Fibroblast of the aortic adventitia (primary cell): ENCODE measurements around the gene NSDHL. TPM values are rescaled to one million over a fixed set of nuclear protein-coding genes. Genes with fewer than 3 reads are reported as not detected.

Source experiments
- DNase-seq: peaks from one replicate; pipeline ENCODE4 v3.0.0-alpha.2; 2010; ENCODE audit warnings: low read depth
- H3K4me3 ChIP-seq: 2 replicates; pipeline ENCODE4 v1.5.1; 2011; ENCODE audit warnings: low read depth, mild to moderate bottlenecking, control low read depth, low read length, moderate library complexity
- total RNA-seq: library from RNA; depleted of rRNA; stranded (reverse); fragments of >200 nt; gene quantifications from 2 replicates; pipeline ENCODE4 v1.2.3, GENCODE V29; 2012; ENCODE audit warnings: low replicate concordance
- TF ChIP-seq, protein P1 (sequence below): IDR thresholded peaks from 2 replicates; pipeline ENCODE4 v1.5.1; 2011; ENCODE audit warnings: mild to moderate bottlenecking, low read length, control low read depth, inconsistent platforms; ENCODE audit not compliant: insufficient read depth

Gene NSDHL
- total RNA-seq, 1 donor: 11.7 TPM

DNA sequence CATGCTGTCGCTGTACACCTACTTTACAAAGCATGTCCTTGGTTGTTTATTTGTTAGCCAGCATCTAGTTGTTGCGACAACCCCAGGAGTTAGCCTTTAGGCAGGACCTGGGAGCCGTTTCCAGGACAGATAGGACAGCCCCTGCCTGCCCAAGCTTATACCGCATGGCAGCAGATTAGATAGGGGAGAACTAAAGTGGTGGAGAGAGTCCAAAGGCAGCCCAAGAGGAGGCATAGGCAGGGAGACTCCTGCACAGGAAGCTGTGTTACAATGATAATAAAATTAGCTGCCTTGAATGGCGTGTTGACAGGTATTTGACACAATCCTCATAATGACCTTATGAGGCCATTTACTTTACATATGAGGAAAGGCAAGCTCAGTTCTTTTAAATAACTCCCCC is 13.0 kb downstream of the NSDHL start:
- H3K4me3 ChIP-seq: no peak overlapping the region
- TF ChIP-seq, protein P1, sequence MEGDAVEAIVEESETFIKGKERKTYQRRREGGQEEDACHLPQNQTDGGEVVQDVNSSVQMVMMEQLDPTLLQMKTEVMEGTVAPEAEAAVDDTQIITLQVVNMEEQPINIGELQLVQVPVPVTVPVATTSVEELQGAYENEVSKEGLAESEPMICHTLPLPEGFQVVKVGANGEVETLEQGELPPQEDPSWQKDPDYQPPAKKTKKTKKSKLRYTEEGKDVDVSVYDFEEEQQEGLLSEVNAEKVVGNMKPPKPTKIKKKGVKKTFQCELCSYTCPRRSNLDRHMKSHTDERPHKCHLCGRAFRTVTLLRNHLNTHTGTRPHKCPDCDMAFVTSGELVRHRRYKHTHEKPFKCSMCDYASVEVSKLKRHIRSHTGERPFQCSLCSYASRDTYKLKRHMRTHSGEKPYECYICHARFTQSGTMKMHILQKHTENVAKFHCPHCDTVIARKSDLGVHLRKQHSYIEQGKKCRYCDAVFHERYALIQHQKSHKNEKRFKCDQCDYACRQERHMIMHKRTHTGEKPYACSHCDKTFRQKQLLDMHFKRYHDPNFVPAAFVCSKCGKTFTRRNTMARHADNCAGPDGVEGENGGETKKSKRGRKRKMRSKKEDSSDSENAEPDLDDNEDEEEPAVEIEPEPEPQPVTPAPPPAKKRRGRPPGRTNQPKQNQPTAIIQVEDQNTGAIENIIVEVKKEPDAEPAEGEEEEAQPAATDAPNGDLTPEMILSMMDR: no peak
- DNase-seq: no peak

DNA sequence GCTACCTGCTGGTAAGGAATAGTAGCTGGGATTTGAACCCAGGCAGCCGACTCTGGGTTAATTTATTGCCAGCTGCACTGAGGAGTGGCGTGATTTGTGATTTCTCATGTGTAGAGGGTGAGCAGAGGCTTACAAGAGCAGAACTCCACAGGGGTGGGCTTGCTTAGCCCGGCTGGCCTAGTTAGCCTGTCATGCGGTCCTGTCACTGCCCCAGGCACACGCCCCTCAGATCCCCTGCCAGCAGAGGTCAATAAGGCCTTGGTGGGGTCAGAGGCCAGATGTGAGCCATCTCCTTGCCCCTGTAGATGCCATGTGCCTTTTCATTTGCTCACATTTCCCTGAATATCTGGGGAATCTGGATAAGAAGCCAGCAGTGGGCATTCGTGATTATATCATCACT is 13.4 kb downstream of the NSDHL start:
- TF ChIP-seq, protein P1: no peak
- DNase-seq: no peak
- H3K4me3 ChIP-seq: no peak overlapping the region

DNA sequence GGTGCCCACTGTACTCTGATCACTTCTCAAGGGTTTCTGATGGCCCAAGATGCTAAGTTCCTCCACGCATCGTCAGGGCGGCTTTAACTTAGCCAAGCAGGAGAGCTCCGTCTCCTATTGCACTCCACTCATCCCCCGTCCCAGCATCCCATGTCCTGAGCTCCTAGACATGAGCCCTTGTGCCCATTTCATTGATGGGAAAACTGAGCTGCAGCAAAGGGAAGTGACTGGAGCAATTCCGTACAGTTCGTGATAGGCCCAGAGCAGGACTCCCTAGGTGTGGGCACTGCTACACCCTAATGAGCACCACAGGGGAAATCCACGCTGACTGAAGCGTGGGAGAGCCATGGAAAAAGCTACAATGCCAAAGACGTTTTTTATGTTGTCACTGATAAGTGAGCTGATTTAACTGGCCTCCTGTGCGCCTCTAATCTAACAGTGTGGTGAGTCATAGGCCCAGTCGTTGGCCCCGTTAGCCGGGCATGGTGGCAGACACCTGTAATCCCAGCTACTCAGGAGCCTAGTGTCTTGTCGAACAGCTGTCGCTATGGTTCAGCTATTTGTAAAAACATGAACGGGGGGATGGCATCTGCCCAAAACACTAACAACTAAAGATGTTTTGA is 14.9 kb downstream of the NSDHL start:
- no peak for DNase-seq
- TF ChIP-seq, protein P1: no peak
- H3K4me3 ChIP-seq: no peak overlapping the region

DNA sequence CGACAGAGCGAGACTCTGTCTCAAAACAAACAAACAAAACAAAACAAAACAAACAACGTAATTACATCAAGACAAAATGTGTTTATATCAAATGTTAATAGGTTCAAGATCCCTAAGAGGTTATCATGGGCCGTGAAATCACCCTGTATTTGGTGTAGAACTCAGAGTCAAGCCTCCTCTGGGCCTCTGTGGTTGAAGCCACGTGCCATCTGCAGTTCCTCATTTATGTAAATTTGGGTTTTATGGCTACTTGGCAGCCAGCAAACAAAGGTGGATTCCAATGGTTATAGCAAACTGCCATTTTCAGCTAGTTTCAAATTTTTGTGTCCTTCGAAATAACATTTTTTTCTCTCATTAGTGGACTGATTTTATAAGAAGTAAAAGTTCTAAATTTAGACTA is 16.4 kb downstream of the NSDHL start:
- no peak for DNase-seq
- no peak overlapping the region for H3K4me3 ChIP-seq
- TF ChIP-seq, protein P1: no peak

DNA sequence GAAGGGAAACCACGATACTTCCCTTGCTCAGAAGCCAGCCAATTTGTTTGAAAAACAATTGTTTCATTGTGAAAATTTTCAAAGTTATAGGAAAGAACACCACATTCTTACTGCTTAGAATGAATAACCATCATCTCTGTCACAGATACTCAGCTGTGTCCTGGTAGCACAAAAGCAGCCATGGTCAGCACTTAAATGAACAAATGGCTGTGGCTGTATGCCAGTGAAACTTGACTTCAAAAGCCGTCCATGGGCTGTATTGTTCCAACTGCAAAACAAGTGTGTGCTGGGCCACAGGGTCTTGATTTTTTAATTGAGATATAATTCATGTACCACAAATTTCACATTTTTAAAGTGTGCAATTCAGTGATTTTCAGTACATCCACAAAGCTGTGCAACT is 19.6 kb downstream of the NSDHL start:
- no peak for DNase-seq
- no peak overlapping the region for H3K4me3 ChIP-seq
- TF ChIP-seq, protein P1: no peak

DNA sequence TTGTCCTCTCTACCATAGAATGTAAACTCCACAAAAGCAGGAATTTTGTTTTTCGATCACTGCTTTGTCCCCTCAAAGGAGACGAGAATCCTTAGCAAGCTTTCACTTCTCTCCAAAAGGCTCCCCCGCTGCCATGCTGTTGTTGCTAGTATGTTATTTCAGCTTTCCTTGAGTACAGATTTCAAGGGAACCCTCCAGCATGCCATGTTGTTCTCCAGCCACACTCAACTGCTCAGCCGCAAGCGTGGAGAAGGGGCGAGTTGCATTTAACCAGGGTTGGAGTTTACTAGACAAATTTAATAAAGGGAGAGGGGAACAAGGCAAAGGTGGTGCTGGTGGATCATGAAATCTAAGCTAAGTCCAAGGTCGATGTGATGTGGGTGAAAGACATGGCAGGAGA is 23.1 kb downstream of the NSDHL start:
- DNase-seq: no peak
- TF ChIP-seq, protein P1: no peak

DNA sequence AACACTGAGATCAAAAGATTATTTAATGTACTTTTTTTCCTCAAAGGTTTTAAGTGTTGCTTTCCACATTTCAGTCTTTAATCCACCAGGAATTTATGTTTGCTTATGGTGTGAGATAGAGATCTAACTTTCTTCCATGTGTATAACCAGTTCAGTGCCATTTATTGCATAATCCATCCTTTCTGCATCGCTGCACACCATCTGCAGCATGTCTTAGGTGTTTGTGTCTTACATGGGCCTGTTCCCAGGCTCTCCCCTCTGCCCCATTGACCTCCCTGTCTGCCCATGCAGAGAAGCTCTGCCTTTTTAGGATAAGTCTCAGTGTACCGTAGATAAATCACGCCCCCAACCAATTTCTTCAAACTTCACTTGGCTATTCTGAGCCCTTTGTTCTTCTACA is 30.3 kb downstream of the NSDHL start:
- H3K4me3 ChIP-seq: no peak overlapping the region
- no peak for DNase-seq
- TF ChIP-seq, protein P1: no peak

More for the DNA sequence above, 23.1 kb downstream of the NSDHL start:
- no peak overlapping the region for H3K4me3 ChIP-seq
